CD4-positive, alpha-beta T cell treated with Interleukin-17A for 4 hours (primary cell): ENCODE data around the gene ZMIZ1.

Experiments
- DNase-seq: peaks from one replicate; pipeline ENCODE4 v3.0.0-alpha.2; 2020; ENCODE audit warnings: mixed read lengths

The ZMIZ1 gene

DNA sequence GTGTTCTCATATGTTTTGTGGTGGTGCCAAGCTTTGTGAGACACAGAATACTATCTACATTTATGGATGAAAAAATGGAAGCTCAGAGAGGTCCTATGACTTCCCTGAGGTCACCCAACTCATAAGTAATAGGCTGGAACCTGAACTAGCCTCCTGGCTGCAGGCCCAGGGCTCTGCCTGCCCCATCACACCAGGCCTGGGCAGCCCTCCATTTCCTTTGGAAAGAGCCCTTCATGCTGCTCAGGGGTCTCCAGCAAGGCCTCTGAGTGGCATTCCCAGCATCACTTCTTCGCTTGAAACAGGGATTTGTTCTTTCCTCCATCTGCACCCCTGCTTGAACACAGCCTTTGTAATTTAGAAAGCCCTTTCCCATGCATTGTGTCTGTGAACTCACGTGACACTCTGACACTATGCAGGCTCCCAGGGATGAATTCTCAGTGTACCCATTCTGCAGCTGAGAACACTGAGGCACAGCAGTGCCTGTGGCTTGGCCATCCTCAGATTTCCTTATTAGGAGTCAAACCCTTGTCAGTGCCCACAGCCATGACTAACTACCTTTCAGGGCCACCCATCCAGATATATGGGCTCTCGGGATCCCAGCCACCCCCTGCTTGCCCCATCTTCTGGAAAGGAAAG, 150.7 kb downstream of the ZMIZ1 start:
- no peak for DNase-seq

- no peak for DNase-seq
Measured at GRCh38 chr10:79220307-79220706, 151.5 kb downstream of the ZMIZ1 start.

DNA sequence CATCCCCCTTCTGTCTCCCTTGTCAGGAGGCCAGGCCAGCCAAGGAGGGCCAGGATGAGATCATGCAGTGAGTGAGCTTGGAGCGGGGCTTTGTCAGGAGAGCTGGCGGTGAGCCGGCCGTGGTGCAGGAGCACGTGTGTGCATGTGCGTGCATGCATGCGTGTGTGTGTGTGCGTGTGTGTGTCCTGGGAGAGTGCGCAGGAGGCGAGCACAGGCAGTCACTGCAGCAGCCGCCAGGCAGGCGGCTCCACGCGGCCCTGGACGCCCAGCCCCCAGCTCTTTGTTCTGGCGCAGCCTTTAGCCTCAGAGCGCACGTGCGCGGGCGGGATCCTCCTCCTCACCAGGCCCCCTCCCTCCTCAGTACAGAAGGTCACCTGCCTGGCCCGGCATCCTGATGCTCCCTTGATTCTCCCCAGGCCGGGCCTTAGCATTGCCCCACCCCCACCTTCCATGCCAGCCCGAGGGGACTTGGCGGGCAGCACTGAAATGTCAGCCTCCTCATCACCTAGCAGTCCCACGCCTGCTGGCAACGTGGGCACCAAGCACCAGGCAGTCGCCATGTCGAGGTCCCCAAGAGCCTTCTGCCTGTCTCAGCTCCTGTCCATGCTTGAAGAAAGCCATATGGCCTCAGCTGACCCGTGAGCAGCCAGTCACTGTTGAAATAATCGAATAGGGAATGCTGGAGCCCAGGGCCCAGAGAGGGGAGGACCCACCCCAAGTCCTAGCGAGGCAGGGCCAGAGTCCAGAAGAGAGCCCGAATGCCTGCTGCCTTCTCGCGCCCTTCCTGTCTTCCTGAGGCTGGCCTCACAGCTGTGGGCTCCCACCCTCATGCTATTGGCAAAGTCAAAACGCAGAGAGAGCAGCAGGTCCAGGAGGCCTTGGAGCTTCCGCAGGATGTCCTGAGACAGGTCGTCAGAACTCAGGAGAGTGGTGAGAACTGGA, 152.6 kb downstream of the ZMIZ1 start:
- DNase-seq = no peak

GRCh38 chr10:79222186-79222585, 153.4 kb downstream of the ZMIZ1 start:
- no peak for DNase-seq

DNA sequence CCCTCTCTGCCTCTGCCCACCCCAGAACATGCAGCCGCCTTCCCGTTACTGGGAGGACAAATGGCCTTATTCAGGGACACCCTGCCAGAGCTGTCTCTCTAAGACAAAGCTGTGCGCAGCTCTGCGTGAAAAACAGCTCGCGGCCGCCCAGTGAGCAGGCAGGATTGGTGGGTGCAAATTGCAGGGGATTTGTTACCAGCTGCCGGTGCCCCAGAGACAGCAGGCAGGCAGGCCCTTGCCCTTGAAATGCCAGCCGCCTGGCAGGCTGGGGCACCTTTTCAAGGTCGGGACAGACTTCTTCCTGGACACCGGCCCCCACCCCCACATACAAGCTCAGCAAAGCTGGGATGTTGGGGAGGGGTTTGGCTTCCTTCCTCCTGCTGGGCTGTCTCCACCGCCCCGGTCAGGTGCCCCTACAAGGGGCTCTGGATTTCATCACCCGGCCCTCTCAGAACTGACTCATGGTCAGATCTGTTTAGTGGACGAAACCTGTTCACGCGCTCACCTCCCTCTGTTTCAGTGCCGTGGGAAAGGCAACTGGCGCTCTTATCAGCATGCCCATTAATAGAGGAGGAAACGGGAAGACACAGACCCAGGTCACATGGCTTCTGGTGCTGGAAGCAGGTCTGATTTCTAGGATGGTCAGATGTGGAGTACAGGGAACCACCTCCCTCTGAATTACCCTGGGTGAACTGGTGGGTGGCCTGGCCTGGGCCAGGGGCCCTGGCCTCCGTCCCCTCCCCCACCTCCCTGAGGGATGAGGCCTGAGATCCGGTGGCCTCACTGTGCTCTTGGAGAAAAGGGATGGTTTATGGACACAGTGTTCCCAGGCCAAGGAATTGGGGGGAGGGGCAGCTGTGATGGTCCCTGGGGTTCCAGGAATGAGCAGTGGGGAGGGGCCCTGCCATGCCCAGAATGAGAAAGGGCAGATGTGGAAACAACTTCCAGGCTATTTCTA, 154.6 kb downstream of the ZMIZ1 start:
- DNase-seq = no peak

GRCh38 chr10:79224263-79224949, 155.6 kb downstream of the ZMIZ1 start:
- no peak for DNase-seq

- no peak for DNase-seq
Measured at GRCh38 chr10:79224992-79225391, 156.2 kb downstream of the ZMIZ1 start.

GRCh38 chr10:79226391-79227245, 157.9 kb downstream of the ZMIZ1 start:
- DNase-seq = no peak

GRCh38 chr10:79229071-79229541, 160.3 kb downstream of the ZMIZ1 start:
- no peak for DNase-seq

DNA sequence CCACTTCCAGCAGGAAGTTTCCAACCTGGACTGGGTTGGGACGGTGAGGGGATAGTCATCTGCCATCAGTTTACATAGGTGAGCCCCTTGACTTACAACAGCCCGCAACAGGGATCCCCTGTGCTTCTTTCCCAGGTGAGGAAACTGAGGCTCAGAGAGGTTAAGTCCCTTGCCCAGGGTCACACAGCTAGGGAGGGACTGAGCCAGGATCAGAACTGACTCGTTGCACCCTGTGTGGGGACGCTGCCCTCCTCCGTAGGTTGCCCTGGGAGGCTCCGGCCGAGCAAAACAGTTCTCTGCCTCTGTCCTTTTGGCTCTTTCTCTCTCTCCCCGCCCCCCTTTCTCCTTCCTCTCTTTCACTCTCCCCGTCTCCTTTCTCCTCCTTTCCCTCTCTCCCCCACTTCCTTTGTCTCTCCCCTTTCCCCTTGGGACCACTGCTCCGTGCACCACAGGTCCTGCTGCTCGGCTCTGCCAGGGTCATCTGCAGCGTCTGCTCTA, 161.1 kb downstream of the ZMIZ1 start:
- DNase-seq = no peak

DNA sequence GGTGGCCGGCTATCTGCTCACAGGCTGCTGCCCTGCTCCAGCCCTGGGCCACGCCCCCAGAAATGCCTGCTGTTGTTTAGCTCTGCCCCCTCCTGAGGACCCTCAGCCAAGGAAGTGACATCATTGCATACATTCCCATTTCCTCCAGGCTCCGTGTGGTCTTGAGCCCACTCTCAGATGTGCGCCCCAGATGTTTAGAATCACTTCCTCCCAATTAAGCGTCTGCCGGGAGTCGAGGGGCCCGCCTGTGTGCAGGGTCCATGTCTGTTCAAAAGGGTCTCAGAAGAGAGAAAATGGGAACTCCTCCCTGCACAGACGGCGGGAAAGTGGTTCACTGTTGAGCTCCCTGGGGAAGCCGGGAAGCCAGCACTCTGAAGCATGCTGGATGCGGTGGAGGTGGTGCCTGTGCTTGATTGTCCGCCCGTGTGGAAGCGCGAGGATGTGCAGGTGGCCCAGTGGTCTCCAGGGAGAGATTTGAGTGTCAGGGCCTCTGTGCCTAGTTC, 161.6 kb downstream of the ZMIZ1 start:
- DNase-seq = no peak

DNA sequence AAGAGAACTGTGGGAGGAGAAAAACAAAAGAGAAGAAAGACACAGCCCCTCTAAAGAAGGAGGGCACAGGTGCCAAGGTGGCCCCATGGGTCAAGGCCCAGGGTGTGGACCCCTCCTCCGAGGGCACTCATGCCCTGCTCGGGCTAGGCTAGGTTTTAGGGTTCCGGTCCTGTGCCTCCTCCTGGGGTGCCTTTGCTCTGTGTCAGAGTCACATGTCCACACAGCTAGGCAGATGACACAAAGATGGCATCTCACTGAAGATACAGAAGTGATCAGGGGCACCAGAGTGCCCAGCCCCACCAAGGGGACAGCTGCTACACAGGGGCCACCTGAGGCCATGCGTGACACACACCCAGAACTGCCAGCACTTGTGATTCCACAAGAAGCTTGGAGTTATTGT, 162.1 kb downstream of the ZMIZ1 start:
- DNase-seq = no peak

- DNase-seq = no peak
Measured at GRCh38 chr10:79231908-79232307, 163.1 kb downstream of the ZMIZ1 start.

GRCh38 chr10:79232864-79233263, 164.1 kb downstream of the ZMIZ1 start:
- DNase-seq = no peak

- DNase-seq = no peak
Measured at GRCh38 chr10:79234391-79235315, 165.9 kb downstream of the ZMIZ1 start.

- no peak for DNase-seq
Measured at GRCh38 chr10:79235765-79236432, 167.1 kb downstream of the ZMIZ1 start.

GRCh38 chr10:79236433-79236765, 167.6 kb downstream of the ZMIZ1 start:
- DNase-seq = no peak

- no peak for DNase-seq
Measured at GRCh38 chr10:79237454-79238157, 168.8 kb downstream of the ZMIZ1 start.

GRCh38 chr10:79238158-79238520, 169.4 kb downstream of the ZMIZ1 start:
- DNase-seq = no peak
